ENCODE measurements around the gene HTRA2.

DNA sequence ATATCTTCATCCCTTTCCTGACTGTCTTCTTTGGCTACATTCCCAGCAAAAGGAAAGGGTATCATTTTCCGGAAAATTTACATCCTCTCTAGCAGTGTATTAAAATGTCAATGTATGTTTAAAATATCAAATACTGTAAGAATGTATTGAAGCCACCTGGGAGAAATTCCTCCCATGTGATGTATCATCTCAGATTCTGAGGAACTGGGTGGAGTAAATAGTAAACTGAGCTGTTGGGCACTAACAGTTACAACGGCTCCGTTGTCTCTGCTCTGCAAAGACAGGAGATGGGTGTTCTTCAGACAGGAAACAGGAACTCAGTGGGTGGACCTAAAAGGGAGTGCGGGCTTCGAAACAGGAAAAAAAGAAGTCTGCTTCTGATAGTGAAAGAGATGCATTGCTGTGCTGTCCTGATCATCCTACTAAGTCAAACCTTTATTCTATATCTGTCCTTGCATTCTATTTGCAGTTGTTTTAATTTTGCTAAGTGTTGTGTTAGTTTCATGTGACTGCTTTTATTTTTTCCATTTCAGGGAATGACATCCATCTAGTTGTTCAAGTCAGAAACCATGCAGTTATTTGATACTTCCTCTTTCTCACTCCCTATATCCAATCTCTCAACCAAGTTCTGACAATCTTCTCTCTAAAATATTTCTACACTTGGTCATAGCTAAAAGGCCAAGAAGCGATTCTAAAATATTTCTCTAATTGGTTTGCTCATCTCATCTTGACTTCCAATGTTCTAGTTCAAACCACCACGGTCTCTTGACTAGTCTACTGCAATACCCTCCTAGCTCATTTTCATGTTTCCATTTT, 44.2 kb downstream of the HTRA2 start:
- TF ChIP-seq ZBTB43 (CRISPR knock-in tag; IDR thresholded peaks at IDR 0.05) (no peak), ATF6 (CRISPR knock-in tag; IDR thresholded peaks at IDR 0.05) (no peak), TAF1 (IDR thresholded peaks at IDR 0.05; ENCODE audit: control insufficient read depth, extremely low read depth, insufficient read depth, low read length, severe bottlenecking) (no peak)
- TF ChIP-seq, protein P1, sequence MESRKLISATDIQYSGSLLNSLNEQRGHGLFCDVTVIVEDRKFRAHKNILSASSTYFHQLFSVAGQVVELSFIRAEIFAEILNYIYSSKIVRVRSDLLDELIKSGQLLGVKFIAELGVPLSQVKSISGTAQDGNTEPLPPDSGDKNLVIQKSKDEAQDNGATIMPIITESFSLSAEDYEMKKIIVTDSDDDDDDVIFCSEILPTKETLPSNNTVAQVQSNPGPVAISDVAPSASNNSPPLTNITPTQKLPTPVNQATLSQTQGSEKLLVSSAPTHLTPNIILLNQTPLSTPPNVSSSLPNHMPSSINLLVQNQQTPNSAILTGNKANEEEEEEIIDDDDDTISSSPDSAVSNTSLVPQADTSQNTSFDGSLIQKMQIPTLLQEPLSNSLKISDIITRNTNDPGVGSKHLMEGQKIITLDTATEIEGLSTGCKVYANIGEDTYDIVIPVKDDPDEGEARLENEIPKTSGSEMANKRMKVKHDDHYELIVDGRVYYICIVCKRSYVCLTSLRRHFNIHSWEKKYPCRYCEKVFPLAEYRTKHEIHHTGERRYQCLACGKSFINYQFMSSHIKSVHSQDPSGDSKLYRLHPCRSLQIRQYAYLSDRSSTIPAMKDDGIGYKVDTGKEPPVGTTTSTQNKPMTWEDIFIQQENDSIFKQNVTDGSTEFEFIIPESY (CRISPR knock-in tag; IDR thresholded peaks at IDR 0.05) = no peak
- TF ChIP-seq, protein P2, sequence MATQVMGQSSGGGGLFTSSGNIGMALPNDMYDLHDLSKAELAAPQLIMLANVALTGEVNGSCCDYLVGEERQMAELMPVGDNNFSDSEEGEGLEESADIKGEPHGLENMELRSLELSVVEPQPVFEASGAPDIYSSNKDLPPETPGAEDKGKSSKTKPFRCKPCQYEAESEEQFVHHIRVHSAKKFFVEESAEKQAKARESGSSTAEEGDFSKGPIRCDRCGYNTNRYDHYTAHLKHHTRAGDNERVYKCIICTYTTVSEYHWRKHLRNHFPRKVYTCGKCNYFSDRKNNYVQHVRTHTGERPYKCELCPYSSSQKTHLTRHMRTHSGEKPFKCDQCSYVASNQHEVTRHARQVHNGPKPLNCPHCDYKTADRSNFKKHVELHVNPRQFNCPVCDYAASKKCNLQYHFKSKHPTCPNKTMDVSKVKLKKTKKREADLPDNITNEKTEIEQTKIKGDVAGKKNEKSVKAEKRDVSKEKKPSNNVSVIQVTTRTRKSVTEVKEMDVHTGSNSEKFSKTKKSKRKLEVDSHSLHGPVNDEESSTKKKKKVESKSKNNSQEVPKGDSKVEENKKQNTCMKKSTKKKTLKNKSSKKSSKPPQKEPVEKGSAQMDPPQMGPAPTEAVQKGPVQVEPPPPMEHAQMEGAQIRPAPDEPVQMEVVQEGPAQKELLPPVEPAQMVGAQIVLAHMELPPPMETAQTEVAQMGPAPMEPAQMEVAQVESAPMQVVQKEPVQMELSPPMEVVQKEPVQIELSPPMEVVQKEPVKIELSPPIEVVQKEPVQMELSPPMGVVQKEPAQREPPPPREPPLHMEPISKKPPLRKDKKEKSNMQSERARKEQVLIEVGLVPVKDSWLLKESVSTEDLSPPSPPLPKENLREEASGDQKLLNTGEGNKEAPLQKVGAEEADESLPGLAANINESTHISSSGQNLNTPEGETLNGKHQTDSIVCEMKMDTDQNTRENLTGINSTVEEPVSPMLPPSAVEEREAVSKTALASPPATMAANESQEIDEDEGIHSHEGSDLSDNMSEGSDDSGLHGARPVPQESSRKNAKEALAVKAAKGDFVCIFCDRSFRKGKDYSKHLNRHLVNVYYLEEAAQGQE (IDR thresholded peaks at IDR 0.05; ENCODE audit: borderline replicate concordance) = no peak
- TF ChIP-seq, protein P2 (CRISPR knock-in tag; IDR thresholded peaks at IDR 0.05; ENCODE audit: low read depth) = no peak

All from K562 (cell line).